Karpas-422 (cell line): ENCODE measurements around the gene NPNT. TPM values are rescaled to one million over a fixed set of nuclear protein-coding genes. Genes with fewer than 3 reads are reported as not detected.

Experiments
- DNase-seq: peaks from one replicate; pipeline ENCODE4 v3.0.0-alpha.2; 2015
- H2AFZ ChIP-seq: fragments of 200-600 bp; sonication (generic); 2 replicates; pipeline ENCODE4 v1.6.1; 2014; ENCODE audit warnings: antibody characterized with exemption, low read length, mixed read lengths
- H3K27ac ChIP-seq: fragments of 200-600 bp; sonication (generic); 2 replicates; pipeline ENCODE4 v1.5.1; 2014; ENCODE audit warnings: mild to moderate bottlenecking, low read length, moderate library complexity
- H3K27me3 ChIP-seq: fragments of 200-600 bp; sonication (generic); 2 replicates; pipeline ENCODE4 v1.6.1; 2014; ENCODE audit warnings: low read length, mixed read lengths
- H3K36me3 ChIP-seq: fragments of 200-600 bp; sonication (generic); 2 replicates; pipeline ENCODE4 v1.6.1; 2014; ENCODE audit warnings: low read length, mixed read lengths; ENCODE audit not compliant: insufficient read depth
- H3K4me1 ChIP-seq: fragments of 200-600 bp; sonication (generic); 2 replicates; pipeline ENCODE4 v1.6.1; 2014; ENCODE audit warnings: mild to moderate bottlenecking, low read length, mixed read lengths
- H3K4me2 ChIP-seq: fragments of 200-600 bp; sonication (generic); 2 replicates; pipeline ENCODE4 v1.6.1; 2014; ENCODE audit warnings: low read length, low read depth, mild to moderate bottlenecking; ENCODE audit not compliant: poor library complexity, severe bottlenecking
- H3K4me3 ChIP-seq: fragments of 200-600 bp; sonication (generic); 2 replicates; pipeline ENCODE4 v1.5.1; 2014; ENCODE audit warnings: mild to moderate bottlenecking, antibody characterized with exemption, low read length, mixed read lengths
- H3K79me2 ChIP-seq: fragments of 200-600 bp; sonication (generic); 2 replicates; pipeline ENCODE4 v1.6.1; 2014; ENCODE audit warnings: mild to moderate bottlenecking, low read length, mixed read lengths
- H3K9ac ChIP-seq: fragments of 200-600 bp; sonication (generic); 2 replicates; pipeline ENCODE4 v1.6.0; 2014; ENCODE audit warnings: low read length
- H3K9me2 ChIP-seq: fragments of 200-600 bp; sonication (generic), shearing (Covaris generic); replicated peaks from 2 replicates; pipeline ENCODE4 v1.6.0; 2014; ENCODE audit warnings: mild to moderate bottlenecking, low read length, moderate library complexity; ENCODE audit not compliant: insufficient read depth
- H3K9me3 ChIP-seq: fragments of 300-700, 200-600 bp; sonication (generic); 2 replicates; pipeline ENCODE4 v1.6.1; 2014; ENCODE audit warnings: low read length, mixed read lengths
- H4K20me1 ChIP-seq: fragments of 200-600 bp; sonication (generic); 2 replicates; pipeline ENCODE4 v1.6.1; 2014; ENCODE audit warnings: mild to moderate bottlenecking, antibody characterized with exemption, low read length, low read depth; ENCODE audit not compliant: insufficient read depth
- total RNA-seq: library from RNA; depleted of rRNA; stranded (reverse); fragments of >200 nt; shearing (Covaris generic); gene quantifications from 2 replicates; pipeline ENCODE4 v1.2.3, GENCODE V29; 2014; ENCODE audit warnings: low replicate concordance; rRNA removed

The NPNT gene
- total RNA-seq, 1 experiment from 2014 or later: not detected

- Histone ChIP-seq H3K27me3 (no peaks in the 10 kb centered on the region), H4K20me1 (no peaks in the 10 kb centered on the region), H3K4me3 (no peak overlapping the region), H2AFZ (no peak overlapping the region), H3K27ac (no peak overlapping the region), H3K4me2 (no peak overlapping the region), H3K79me2 (no peaks in the 10 kb centered on the region), H3K9me2 (no peaks in the 10 kb centered on the region), H3K9me3 (no peaks in the 10 kb centered on the region), H3K36me3 (no peaks in the 10 kb centered on the region), H3K4me1 (no peaks in the 10 kb centered on the region), H3K9ac (no peak overlapping the region)
- DNase-seq: no peak
These were observed 103.1 kb downstream of the NPNT start for GRCh38 chr4:105998171-105999063.

GRCh38 chr4:106002994-106003393 lies 107.7 kb downstream of the NPNT start:
- DNase-seq: no peak
- Histone ChIP-seq H3K9me2 (no peaks in the 10 kb centered on the region), H3K4me1 (no peaks in the 10 kb centered on the region), H3K9ac (no peak overlapping the region), H3K9me3 (no peaks in the 10 kb centered on the region), H3K79me2 (no peaks in the 10 kb centered on the region), H3K4me2 (no peak overlapping the region), H4K20me1 (no peaks in the 10 kb centered on the region), H2AFZ (no peak overlapping the region), H3K27ac (no peak overlapping the region), H3K27me3 (no peaks in the 10 kb centered on the region), H3K36me3 (no peaks in the 10 kb centered on the region), H3K4me3 (no peak overlapping the region)

- Histone ChIP-seq H3K36me3 (no peaks in the 10 kb centered on the region), H3K9me3 (peaks cover 8% of the 10 kb centered on the region), H3K79me2 (no peaks in the 10 kb centered on the region), H3K9me2 (no peaks in the 10 kb centered on the region), H3K4me2 (no peak overlapping the region), H2AFZ (no peak overlapping the region), H3K4me1 (no peaks in the 10 kb centered on the region), H4K20me1 (no peaks in the 10 kb centered on the region), H3K9ac (no peak overlapping the region), H3K4me3 (no peak overlapping the region), H3K27ac (no peak overlapping the region), H3K27me3 (no peaks in the 10 kb centered on the region)
- DNase-seq: no peak
These were observed 115.5 kb downstream of the NPNT start for GRCh38 chr4:106010761-106011160.

- Histone ChIP-seq H3K79me2 (no peaks in the 10 kb centered on the region), H3K36me3 (no peaks in the 10 kb centered on the region), H4K20me1 (no peaks in the 10 kb centered on the region), H3K4me2 (no peak overlapping the region), H3K9ac (no peak overlapping the region), H3K4me1 (no peaks in the 10 kb centered on the region), H3K4me3 (no peak overlapping the region), H3K27ac (no peak overlapping the region), H2AFZ (no peak overlapping the region), H3K9me2 (no peaks in the 10 kb centered on the region), H3K9me3 (peaks cover 8% of the 10 kb centered on the region), H3K27me3 (no peaks in the 10 kb centered on the region)
- DNase-seq: no peak
These were observed 116.1 kb downstream of the NPNT start for GRCh38 chr4:106011387-106011786.

GRCh38 chr4:106017975-106018374 lies 122.7 kb downstream of the NPNT start:
- Histone ChIP-seq H3K79me2 (no peaks in the 10 kb centered on the region), H3K27ac (no peak overlapping the region), H2AFZ (no peak overlapping the region), H3K9ac (no peak overlapping the region), H4K20me1 (no peaks in the 10 kb centered on the region), H3K9me2 (no peaks in the 10 kb centered on the region), H3K4me3 (no peak overlapping the region), H3K4me1 (no peaks in the 10 kb centered on the region), H3K27me3 (no peaks in the 10 kb centered on the region), H3K36me3 (no peaks in the 10 kb centered on the region), H3K9me3 (no peaks in the 10 kb centered on the region), H3K4me2 (no peak overlapping the region)
- no peak for DNase-seq

GRCh38 chr4:106019771-106020170 lies 124.5 kb downstream of the NPNT start:
- no peaks in the 10 kb centered on the region for H3K36me3 ChIP-seq

More at GRCh38 chr4:106019771-106020170, 124.5 kb downstream of the NPNT start:
- Histone ChIP-seq H4K20me1 (no peaks in the 10 kb centered on the region), H3K9me3 (no peaks in the 10 kb centered on the region), H3K4me3 (no peak overlapping the region), H3K4me2 (no peak overlapping the region), H3K4me1 (no peaks in the 10 kb centered on the region), H2AFZ (no peak overlapping the region), H3K79me2 (no peaks in the 10 kb centered on the region), H3K27ac (no peak overlapping the region), H3K9me2 (no peaks in the 10 kb centered on the region), H3K27me3 (no peaks in the 10 kb centered on the region), H3K9ac (no peak overlapping the region)
- DNase-seq: no peak

Other genes with a start within 250 kb of the NPNT start
- 23.4 and 25.3 TPM in 2 replicates for gene INTS12, start 186.8 kb upstream of the NPNT start, total RNA-seq
- gene GSTCD, start 186.7 kb upstream of the NPNT start, total RNA-seq: 20.6 and 23.9 TPM in 2 replicates